GM12874 (cell line): Measurements from ENCODE around the gene PTGIR.

ENCODE experiments used
- TF ChIP-seq, protein P1 (sequence below): IDR thresholded peaks from 2 replicates; pipeline ENCODE4 v1.5.1; 2011; ENCODE audit warnings: low read depth, mild to moderate bottlenecking, control low read depth, low read length, moderate library complexity; ENCODE audit not compliant: insufficient read depth

PTGIR gene

GRCh38 chr19:46606681-46607447 is 18.0 kb downstream of the PTGIR start:
- TF ChIP-seq, protein P1, sequence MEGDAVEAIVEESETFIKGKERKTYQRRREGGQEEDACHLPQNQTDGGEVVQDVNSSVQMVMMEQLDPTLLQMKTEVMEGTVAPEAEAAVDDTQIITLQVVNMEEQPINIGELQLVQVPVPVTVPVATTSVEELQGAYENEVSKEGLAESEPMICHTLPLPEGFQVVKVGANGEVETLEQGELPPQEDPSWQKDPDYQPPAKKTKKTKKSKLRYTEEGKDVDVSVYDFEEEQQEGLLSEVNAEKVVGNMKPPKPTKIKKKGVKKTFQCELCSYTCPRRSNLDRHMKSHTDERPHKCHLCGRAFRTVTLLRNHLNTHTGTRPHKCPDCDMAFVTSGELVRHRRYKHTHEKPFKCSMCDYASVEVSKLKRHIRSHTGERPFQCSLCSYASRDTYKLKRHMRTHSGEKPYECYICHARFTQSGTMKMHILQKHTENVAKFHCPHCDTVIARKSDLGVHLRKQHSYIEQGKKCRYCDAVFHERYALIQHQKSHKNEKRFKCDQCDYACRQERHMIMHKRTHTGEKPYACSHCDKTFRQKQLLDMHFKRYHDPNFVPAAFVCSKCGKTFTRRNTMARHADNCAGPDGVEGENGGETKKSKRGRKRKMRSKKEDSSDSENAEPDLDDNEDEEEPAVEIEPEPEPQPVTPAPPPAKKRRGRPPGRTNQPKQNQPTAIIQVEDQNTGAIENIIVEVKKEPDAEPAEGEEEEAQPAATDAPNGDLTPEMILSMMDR = no peak

DNA sequence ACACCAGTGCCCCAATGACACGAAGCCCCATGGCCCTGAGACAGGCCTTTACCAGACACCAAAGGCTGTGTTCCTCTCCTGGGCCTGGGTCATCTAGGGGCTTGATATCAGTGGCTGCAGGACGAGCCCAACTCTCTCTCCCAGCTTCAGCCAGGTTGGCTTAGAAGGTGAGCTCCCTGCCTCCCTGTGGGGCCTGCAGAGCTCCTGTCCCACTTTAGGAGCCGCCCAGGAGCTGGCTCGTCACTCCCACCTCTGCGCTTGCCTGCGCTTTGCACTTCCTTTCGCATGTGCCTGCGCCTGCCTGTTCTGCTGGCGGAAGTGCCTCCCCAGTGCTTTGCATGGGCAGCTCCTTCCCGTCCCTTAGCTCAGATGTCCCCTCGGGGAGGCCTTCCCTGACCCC is 18.9 kb downstream of the PTGIR start:
- TF ChIP-seq, protein P1 = no peak

DNA sequence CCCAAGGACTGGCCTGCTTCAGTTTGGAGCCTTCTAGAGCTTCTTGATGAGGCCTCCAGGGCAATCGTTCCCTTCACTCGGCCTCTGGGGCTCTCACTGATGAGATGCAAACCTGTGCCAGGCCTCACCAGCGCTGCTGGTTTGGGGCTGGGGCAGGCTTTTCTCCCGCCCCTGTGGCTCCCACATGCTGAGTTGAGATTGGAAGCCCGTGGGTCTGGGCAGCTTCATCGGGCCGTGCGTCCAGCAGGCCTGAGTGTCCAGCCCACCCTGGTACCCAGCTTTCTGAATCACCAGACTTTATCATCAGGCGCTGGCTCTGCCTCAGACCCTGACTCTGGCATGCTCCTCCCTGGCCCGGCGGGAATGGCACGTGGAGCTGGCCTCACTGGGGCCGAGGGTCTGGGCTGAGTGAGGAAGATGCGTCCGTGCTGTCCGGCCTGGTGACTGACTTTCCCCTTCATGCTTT is 19.5 kb downstream of the PTGIR start:
- TF ChIP-seq, protein P1 = no peak

- TF ChIP-seq, protein P1 = no peak
These were observed 20.0 kb downstream of the PTGIR start for GRCh38 chr19:46604781-46605355.

DNA sequence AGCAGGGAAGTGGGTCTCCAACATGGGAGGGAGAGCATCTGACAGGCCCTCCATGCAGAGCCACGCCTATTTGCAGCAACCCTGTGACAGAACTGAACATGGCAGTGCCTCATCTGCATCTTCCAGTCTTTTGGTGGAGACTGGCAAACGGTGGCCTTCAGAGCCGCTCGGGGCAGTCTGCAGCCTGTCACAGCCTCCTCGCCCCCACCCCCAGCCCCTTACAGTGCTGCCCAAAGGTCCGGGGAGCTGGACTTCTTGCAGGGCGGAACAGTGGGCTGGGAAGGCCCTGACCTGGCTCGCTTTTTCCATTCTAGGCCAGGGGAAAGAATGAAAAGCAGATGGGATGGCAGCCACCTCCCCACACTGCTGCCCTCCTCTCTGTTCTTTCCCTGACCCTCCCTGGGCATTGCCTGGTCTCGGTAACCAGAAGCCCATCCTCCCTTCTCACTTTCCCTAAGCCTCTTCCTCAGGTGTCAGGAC is 21.1 kb downstream of the PTGIR start:
- TF ChIP-seq, protein P1 = no peak

GRCh38 chr19:46603195-46603637 is 21.7 kb downstream of the PTGIR start:
- TF ChIP-seq, protein P1 = no peak

- TF ChIP-seq, protein P1 = no peak
These were observed 22.3 kb downstream of the PTGIR start for GRCh38 chr19:46602392-46603194.
